Activated CD8-positive, alpha-beta memory T cell treated with anti-CD3 and anti-CD28 coated beads for 36 hours (primary cell): ENCODE results near the gene BECN2. TPM values are rescaled to one million over a fixed set of nuclear protein-coding genes. Genes with fewer than 3 reads are reported as not detected.

Experiments
- CTCF ChIA-PET: fragments of 350-600 bp; sonication (Branson Sonifier 250); formaldehyde crosslinking; loops from one replicate; lab custom pipeline; 2021; ENCODE audit warnings: antibody characterized with exemption; lab: Charles Lee
- POLR2A ChIA-PET: fragments of 350-600 bp; sonication (Branson Sonifier 250); formaldehyde crosslinking; loops from one replicate; lab custom pipeline; 2021; ENCODE audit warnings: antibody characterized with exemption; lab: Charles Lee
- total RNA-seq, 2 experiments: library from RNA; stranded (reverse); gene quantifications; one replicate each; pipeline ENCODE4 v1.2.3, GENCODE V29; 2021

BECN2 gene, protein sequence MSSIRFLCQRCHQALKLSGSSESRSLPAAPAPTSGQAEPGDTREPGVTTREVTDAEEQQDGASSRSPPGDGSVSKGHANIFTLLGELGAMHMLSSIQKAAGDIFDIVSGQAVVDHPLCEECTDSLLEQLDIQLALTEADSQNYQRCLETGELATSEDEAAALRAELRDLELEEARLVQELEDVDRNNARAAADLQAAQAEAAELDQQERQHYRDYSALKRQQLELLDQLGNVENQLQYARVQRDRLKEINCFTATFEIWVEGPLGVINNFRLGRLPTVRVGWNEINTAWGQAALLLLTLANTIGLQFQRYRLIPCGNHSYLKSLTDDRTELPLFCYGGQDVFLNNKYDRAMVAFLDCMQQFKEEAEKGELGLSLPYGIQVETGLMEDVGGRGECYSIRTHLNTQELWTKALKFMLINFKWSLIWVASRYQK
- total RNA-seq: not detected

DNA sequence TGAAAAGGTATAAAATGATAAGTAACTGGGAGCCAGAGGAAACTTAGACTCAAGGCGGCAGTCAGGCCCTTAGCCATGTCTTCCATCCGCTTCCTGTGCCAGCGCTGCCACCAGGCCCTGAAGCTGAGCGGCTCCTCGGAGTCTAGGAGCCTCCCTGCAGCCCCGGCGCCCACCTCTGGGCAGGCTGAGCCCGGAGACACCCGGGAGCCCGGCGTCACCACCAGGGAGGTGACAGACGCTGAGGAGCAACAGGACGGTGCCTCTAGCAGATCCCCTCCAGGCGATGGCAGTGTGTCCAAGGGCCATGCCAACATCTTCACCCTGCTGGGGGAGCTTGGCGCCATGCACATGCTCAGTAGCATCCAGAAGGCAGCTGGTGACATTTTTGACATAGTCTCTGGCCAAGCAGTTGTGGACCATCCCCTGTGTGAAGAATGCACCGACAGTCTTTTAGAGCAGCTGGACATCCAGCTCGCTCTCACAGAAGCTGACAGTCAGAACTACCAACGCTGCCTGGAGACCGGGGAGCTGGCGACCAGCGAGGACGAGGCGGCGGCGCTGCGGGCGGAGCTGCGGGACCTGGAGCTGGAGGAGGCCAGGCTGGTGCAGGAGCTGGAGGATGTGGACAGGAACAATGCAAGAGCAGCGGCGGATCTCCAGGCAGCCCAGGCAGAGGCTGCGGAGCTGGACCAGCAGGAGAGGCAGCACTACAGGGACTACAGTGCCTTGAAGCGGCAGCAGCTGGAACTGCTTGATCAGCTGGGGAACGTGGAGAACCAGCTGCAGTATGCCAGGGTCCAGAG lies at the start of gene BECN2:
BECN2 (plus strand) TSS at position 76 of the 803 bp plus-strand sequence; CDS start at position 76, 0 bp downstream.
- POLR2A ChIA-PET: no interaction called here
- CTCF ChIA-PET: no interaction called here

DNA sequence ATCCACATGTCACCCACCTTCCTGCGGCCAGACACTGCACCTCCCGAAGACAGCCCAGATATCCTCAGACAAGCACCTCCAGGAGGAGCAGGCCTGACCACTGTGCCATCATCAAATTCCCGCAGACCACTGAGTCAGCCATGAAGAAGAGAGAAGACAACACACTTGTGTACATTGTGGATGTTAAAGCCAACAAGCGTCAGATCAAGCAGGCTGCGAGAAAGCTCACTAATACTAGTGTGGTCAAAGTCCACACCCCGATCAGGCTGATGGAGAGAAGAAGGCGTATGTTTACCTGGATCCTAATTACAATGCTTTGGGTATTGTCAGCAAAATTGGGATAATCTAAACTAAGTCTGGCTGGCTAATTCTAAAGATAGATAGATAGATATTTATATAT lies 41.4 kb upstream of the BECN2 start:
- ChIA-PET CTCF (no interaction called here), POLR2A (no interaction called here)

DNA sequence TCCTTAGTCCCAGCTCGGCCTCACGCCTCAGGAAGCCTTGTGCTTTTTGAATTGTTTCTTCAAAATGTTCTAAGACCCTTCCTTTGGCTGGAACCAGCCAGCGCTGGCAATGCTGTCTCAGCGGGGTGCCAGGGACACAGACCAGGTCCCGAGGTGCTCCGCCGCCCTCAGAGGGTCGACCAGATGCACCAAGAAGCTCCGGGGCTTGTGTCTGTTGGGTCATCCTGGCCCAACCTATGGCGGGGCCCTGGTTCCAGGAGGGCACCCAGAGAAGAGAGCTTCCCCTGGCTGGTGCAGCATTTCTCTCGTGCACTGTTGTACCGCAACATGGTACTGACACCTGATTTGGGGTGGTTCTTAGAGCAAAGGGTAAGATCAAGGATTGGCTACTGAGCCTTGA lies 40.1 kb upstream of the BECN2 start:
- ChIA-PET CTCF (no interaction called here), POLR2A (no interaction called here)

DNA sequence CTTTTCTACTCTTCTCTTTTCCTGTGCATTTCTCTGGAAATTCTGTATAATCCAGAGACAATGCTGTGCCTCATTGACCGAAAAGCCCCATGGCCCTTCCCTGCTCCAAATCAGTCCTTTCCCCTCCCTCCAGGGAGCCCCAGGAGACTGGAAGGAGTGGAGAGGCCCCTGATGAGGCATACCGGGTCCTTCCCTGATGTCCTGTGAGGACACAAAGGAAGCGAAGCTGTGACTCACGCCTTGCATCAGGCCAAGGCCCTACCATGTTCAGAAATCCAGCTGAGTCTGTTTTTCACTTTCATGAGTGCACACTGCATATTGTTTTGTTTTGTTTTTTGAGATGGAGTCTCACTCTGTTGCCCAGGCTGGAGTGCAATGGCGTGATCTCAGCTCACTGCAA lies 38.7 kb upstream of the BECN2 start:
- CTCF ChIA-PET: no interaction called here
- POLR2A ChIA-PET: no interaction called here

DNA sequence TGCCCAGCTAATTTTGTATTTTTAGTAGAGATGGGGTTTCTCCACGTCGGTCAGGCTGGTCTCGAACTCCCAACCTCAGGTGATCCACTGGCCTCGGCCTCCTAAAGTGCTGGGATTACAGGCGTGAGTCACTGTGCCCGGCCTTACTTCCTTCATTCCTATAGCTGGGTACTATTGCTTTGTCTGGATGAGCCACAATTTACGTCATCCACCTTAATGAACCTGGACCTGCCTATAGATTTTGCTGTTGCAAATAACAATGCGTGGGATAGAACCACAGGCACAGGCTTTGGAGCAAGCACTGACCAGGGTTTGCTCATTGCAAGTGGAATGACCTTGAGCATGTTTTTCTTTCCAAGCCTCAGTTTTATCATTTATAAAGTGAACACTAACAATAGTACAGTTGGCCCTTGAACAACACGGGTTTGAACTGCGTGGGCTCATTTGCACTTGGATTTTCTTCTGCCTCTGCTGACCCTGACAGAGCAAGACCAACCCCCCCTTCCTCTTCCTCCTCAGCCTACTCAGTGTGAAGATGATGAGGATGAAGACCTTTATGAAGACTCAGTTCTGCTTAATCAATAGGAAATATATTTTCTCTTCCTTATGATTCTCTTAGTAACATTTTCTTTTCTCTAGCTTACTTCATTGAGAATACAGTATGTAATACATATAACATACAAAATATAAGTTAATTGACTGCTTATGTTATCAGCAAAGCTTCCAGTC lies 33.3 kb upstream of the BECN2 start:
- POLR2A ChIA-PET: no interaction called here
- CTCF ChIA-PET: no interaction called here

DNA sequence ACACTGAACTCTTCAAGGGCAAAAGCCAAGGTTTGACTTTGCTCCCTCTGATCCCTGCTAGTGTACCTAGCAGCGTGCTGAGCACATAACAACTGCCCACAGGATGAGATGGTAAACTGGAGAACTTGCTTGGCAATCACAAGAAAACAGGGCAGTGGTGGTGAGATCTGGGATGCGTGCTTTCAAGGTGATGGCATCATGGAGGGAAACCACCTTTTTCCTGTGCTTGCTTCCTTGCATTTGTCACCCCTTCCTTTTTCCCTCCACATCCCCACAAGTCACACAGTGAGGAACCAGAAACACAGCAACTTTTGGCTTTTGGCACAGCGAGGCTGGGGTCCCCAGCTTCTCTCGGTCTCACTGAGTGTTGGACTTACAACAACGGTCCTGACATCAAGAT lies 31.4 kb upstream of the BECN2 start:
- CTCF ChIA-PET: no interaction called here
- POLR2A ChIA-PET: no interaction called here

DNA sequence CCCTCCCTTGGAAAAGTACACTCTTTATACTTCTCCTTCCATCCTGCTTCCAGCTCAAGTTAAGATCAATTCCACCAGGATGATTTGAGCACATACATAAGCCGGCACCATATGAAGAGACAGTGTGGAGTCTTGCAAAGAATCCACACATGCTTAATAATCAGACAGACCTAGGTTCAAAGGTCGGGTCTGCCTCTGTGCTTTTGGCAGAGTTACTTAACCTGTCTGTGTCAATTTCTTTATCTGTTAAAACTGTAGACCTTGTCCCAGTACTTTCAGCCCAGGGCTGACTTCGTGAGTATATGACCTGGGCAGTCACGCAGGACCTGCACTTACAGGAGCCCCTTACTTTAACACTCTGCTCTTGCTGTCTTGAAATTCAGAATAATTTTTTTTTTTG lies 30.2 kb upstream of the BECN2 start:
- ChIA-PET CTCF (no interaction called here), POLR2A (no interaction called here)

DNA sequence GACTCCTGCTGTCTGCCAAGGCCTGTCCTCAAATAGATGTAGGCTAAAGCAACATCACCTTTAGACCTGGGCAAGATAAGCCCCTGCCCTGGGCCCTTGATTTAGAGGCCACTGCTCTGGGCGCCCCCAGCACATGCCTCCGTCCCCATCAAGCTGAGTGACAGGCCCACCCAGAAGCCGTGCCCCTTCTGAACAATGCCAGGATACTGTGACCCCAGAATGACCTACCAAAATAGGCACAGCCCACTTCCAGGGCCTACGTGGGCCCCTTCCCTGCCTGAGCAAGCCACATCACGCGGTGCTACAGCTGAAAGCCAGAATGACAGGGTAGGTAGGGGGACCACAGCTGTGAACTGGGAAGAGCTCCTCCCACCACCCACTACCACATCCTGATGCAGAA lies 24.7 kb upstream of the BECN2 start:
- CTCF ChIA-PET: no interaction called here
- POLR2A ChIA-PET: no interaction called here

DNA sequence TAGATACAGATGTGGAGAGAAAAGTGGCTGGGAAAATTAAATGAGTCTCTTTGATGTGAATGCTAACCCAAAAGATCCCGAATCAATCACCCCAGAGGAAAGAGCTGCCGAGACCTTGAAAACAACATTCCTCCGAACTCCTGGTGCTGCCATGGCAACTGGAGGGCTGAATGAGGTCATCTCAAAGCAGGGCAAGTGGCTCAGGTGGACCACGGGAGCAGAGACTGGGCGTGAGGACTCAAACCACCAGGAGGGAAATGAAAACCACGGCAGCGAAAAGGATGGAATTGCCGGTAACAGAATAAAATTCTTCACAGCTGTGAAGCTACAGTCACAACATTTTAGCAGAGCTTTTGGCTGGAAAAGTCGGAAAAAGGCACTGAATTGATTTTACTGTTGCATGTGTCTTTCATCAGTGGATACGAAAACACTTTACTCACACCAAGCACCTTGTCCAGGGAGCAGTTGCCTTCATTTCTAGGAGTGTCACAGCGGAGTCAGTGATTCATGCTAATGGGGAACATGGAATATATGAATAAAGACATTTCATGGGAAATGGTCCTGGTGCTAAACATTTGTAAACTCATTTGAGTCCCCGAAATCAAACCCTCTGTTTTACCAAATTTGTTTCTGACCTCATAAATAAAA lies 23.2 kb upstream of the BECN2 start:
- ChIA-PET POLR2A (no interaction called here), CTCF (no interaction called here)

DNA sequence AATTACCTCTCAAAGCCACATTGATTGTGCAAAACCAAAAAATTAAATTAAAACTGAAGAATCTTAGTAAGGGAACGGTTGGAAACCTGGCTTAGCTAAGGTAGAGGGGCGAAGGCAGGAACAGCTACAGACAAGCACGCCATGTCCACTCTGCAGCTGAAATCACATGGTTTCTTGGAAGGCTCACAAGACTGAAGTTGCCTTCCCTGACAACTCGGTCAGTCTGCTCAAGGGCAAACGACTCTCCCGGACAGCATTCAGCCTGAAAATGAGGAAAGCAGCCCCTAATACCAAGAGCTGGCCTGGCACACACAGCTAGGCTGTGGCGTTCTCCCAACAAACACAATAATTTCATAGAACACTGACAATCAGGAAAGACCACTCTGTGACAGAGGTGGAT lies 22.7 kb upstream of the BECN2 start:
- POLR2A ChIA-PET: no interaction called here
- CTCF ChIA-PET: no interaction called here

DNA sequence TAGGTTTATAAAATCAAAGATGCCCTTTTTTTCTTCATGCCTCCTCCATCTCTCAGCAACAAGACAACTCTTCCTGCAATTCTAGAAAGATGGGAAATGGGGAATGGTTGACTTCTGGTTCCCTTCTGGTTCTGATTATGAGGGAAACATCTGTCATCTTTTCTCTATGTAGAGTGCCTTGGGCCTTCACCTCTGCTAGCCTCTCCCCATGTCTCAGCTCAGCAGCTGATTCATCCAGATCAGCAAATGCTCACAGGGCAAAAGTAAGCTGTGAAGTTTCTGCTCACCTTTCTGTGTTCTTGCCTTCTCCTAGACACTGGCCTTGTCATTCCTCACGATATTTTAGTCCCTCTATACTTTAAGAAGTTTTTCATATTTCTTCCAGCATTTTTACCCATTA lies 17.8 kb upstream of the BECN2 start:
- CTCF ChIA-PET: no interaction called here
- POLR2A ChIA-PET: no interaction called here

DNA sequence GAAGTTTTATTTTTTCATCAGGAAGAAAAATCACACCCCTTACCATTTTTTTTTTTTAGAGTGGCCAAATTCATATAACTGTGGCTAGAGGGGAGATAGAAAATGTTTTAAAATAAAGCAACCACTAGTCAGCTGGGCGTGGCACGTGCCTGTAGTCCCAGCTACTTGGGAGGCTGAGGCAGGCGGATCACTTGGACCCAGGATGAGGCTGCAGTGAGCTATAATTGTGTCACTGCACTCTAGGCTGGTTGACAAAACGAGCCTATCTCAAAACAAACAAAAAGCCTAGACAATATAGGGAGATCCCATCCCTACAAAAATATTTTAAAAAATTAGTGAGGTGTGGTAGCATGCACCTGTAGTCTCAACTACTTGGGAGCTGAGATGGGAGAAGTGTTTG lies 14.8 kb upstream of the BECN2 start:
- CTCF ChIA-PET: no interaction called here
- POLR2A ChIA-PET: no interaction called here

DNA sequence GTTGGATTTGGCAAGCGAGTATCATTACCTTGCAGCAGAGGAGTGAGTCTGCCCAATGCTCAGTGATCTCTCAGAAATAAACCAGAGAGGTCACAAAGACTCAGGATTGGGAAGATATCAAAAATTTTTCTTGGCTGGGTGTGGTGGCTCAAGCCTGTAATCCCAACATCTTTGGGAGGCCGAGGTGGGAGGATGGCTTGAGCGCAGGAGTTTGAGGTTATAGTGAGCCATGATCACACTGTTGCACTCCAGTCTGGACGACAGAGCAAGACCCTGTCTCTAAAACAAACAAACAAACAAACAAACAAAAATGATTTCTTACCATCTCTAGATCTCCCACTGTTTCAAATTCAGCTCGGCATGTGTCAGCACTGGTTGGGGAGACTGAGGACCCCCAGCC lies 13.3 kb upstream of the BECN2 start:
- CTCF ChIA-PET: no interaction called here
- POLR2A ChIA-PET: no interaction called here

DNA sequence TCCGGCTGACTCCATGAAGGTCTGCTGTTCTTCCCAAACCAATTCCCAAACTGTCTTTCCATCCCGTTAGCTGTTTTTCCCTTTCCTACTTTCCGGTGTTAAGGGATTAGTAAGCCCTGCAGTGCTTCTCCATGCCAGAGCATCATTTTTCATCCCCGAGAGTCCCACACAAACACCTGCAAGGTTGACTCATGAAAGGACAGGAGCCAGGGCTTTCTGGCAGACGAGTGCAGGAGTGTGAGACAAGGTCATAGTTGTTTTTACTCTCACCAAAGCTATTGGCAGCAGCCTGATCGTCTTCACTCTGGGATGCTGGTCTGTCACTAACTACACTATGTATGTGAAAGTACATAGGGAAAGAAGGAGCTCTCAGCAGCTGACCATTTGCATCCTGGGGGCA lies 10.2 kb upstream of the BECN2 start:
- ChIA-PET POLR2A (no interaction called here), CTCF (no interaction called here)

DNA sequence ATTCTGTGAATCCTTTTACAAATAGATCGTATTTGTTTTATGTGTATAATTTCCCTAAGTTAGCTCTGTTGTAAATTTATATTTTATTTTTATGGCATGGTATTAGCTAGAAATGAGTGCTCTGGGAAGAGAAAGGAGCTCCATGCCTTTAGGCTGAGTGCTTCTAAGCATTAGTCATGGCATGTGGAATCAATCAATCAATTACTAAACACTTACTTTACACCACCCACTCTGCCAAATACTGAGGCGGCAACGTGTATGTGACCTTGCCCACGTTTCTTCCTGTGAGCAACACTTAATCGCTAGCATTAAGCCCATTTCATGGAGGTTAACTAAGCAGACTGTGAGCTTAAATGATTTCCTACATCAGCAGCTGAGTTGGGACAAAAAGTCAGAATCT lies 7.2 kb upstream of the BECN2 start:
- CTCF ChIA-PET: no interaction called here
- POLR2A ChIA-PET: no interaction called here

DNA sequence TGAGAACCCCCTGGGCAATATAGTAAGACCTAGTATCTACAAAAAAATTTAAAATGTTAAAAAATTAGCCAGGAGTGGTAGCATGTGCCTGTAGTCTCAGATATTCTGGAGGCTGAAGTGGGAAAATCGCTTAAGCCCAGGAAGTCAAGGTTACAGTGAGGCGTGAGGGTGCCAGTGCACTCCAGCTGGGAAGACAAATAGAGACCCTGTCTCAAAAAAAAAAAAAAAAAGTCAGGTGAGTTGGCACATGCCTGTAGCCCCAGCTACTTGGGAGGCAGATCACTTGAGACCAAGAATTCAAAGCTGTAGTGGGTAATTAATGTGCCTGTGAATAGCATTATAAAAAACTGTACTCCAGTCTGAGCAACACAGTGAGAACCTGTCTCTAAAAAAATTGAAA lies 4.6 kb downstream of the BECN2 start:
- ChIA-PET CTCF (no interaction called here), POLR2A (no interaction called here)

DNA sequence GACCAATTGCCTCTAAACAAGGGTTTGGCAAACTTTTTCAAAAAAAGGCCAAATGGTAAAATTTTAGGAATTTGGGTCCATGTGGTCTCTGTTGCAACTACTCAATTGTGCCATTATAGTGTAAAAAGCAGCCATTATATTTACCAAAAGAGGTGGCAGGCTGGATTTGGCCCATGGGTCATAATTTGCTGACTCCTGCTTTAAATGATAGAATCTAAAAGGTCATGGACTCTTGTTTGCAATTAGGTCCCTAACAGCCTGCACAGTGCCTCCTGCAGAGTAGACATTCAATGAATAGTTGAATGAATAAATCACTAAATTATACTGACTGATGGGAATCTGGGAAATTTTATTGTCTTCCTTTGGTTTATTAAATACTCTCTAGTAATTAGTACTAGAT lies 6.2 kb downstream of the BECN2 start:
- POLR2A ChIA-PET: no interaction called here
- CTCF ChIA-PET: no interaction called here

DNA sequence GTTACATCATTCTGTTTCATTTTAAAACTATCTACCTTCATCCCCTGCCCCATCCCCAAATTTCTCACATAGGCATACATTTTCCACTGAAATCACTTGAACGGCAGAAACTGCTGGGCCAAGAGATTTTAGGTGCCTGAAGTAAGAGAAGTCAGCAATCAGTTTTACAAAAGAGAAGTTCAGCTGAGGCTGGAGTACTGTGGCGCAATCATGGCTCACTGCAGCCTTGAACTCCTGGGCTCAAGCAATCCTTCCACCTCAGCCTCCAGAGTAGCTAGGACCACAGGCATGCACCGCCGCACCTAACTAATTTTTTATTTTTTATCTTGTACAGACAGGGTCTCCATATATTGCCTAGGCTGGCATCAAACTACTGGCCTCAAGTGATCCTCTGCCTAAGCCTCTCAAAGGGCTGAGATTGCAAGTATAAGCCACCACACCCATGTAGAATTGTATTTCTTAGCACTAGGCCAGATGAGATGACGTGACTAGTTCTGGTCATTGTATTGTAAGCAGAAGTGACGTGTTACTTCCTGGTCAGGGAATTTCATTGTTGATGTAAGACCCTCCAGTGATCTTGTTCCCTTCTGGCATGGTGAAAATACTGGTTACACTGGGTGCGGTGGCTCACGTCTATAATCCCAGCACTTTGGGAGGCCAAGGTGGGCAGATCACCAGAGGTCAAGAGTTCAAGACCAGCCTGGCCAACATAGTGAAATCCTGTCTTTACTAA lies 7.1 kb downstream of the BECN2 start:
- ChIA-PET POLR2A (no interaction called here), CTCF (no interaction called here)

DNA sequence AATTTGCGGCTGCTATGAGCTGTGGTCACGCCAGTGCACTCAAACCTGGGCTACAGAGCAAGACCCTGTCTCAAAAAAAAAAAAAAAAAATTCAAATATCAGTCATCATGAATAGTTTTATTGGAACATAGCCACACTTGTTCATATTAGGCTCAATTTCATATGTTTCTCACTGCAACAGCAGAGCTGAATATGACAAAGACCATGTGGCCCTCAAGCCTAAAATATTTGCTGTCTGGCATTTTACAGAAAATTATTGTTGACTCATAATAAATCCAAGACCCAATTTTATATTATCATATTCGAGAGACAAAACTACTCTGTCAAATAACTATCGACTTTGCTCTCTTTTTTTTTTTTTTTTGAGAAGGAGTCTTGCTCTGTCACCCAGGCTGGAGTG lies 11.0 kb downstream of the BECN2 start:
- POLR2A ChIA-PET: no interaction called here
- CTCF ChIA-PET: no interaction called here
